ENCODE data around the gene DCUN1D3.

DCUN1D3 gene

GRCh38 chr16:20830372-20830771 lies 69.8 kb downstream of the DCUN1D3 start:
- Histone ChIP-seq H3K4me3 (ENCODE audit: low read depth, low read length) (no peak overlapping the region), H3K27me3 (replicated peaks) (no peaks in the 10 kb centered on the region), H3K27ac (no peak overlapping the region), H3K36me3 (replicated peaks) (no peaks in the 10 kb centered on the region)
- in situ Hi-C loops (cut with HindIII; ENCODE audit: low pct_ligation_motif_present, low sequenced_read_pairs) = no loop called here
- no peak for DNase-seq
- no peak for TF ChIP-seq CTCF (IDR thresholded peaks at IDR 0.05; ENCODE audit: low read depth, low read length, missing control alignments)

- Histone ChIP-seq H3K27ac (no peak overlapping the region), H3K27me3 (replicated peaks) (no peaks in the 10 kb centered on the region), H3K36me3 (replicated peaks) (no peaks in the 10 kb centered on the region), H3K4me3 (ENCODE audit: low read depth, low read length) (no peak overlapping the region)
- in situ Hi-C loops (cut with HindIII; ENCODE audit: low pct_ligation_motif_present, low sequenced_read_pairs) = no loop called here
- DNase-seq = no peak
- TF ChIP-seq CTCF (IDR thresholded peaks at IDR 0.05; ENCODE audit: low read depth, low read length, missing control alignments) = no peak
Measured at GRCh38 chr16:20829536-20829935, 70.6 kb downstream of the DCUN1D3 start.

GRCh38 chr16:20826039-20826566 lies 74.1 kb downstream of the DCUN1D3 start:
- DNase-seq = no peak
- TF ChIP-seq CTCF (IDR thresholded peaks at IDR 0.05; ENCODE audit: low read depth, low read length, missing control alignments) = no peak
- H3K4me3 ChIP-seq (ENCODE audit: low read depth, low read length) = no peak overlapping the region
- H3K27ac ChIP-seq = no peak overlapping the region
- H3K36me3 ChIP-seq (replicated peaks) = no peaks in the 10 kb centered on the region
- no peaks in the 10 kb centered on the region for H3K27me3 ChIP-seq (replicated peaks)
- in situ Hi-C loops (cut with HindIII; ENCODE audit: low pct_ligation_motif_present, low sequenced_read_pairs) = no loop called here

GRCh38 chr16:20822521-20823325 lies 77.4 kb downstream of the DCUN1D3 start:
- no peak overlapping the region for H3K27ac ChIP-seq
- no peak for DNase-seq
- no peak overlapping the region for H3K4me3 ChIP-seq (ENCODE audit: low read depth, low read length)
- in situ Hi-C loops (cut with HindIII; ENCODE audit: low pct_ligation_motif_present, low sequenced_read_pairs) = no loop called here
- no peaks in the 10 kb centered on the region for H3K27me3 ChIP-seq (replicated peaks)
- H3K36me3 ChIP-seq (replicated peaks) = no peaks in the 10 kb centered on the region
- no peak for TF ChIP-seq CTCF (IDR thresholded peaks at IDR 0.05; ENCODE audit: low read depth, low read length, missing control alignments)

GRCh38 chr16:20821682-20822081 lies 78.5 kb downstream of the DCUN1D3 start:
- DNase-seq = no peak
- no peak overlapping the region for H3K4me3 ChIP-seq (ENCODE audit: low read depth, low read length)
- TF ChIP-seq CTCF (IDR thresholded peaks at IDR 0.05; ENCODE audit: low read depth, low read length, missing control alignments) = no peak
- no peak overlapping the region for H3K27ac ChIP-seq
- in situ Hi-C loops (cut with HindIII; ENCODE audit: low pct_ligation_motif_present, low sequenced_read_pairs) = no loop called here
- H3K36me3 ChIP-seq (replicated peaks) = no peaks in the 10 kb centered on the region
- no peaks in the 10 kb centered on the region for H3K27me3 ChIP-seq (replicated peaks)
